ENCODE measurements around the gene ANKS3.

Gene ANKS3

DNA sequence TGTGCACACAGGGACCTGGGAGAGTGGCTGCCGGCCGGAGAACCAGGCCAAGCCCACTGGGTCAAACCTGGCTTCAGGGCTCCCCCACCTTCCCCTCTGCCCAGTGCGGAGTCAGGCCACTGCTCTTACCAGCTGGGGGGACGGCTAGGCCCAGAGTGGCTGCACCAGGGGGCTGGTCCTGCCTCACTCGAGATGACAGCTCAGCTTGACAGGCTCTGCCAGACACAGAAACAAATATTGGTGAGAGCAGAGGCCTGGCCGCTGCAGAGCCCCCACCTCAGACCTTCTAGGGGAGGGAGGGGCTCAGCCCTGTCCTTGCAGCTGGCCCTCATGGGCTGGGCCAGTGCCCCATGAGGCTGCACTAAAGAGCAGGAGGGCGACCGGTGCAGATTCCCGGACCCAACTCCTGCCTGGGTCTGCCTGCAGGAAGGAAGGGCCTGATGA lies 36.2 kb downstream of the ANKS3 start:
- TF ChIP-seq, protein P1, sequence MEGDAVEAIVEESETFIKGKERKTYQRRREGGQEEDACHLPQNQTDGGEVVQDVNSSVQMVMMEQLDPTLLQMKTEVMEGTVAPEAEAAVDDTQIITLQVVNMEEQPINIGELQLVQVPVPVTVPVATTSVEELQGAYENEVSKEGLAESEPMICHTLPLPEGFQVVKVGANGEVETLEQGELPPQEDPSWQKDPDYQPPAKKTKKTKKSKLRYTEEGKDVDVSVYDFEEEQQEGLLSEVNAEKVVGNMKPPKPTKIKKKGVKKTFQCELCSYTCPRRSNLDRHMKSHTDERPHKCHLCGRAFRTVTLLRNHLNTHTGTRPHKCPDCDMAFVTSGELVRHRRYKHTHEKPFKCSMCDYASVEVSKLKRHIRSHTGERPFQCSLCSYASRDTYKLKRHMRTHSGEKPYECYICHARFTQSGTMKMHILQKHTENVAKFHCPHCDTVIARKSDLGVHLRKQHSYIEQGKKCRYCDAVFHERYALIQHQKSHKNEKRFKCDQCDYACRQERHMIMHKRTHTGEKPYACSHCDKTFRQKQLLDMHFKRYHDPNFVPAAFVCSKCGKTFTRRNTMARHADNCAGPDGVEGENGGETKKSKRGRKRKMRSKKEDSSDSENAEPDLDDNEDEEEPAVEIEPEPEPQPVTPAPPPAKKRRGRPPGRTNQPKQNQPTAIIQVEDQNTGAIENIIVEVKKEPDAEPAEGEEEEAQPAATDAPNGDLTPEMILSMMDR (IDR thresholded peaks at IDR 0.05; ENCODE audit: borderline replicate concordance, control extremely low read depth, extremely low read depth, insufficient read depth, missing control alignments) = no peak
- no peak for DNase-seq (ENCODE audit: low spot score)
- in situ Hi-C loops (cut with MboI; ENCODE audit: low sequenced_read_pairs, unreplicated experiment) = no loop called here

DNA sequence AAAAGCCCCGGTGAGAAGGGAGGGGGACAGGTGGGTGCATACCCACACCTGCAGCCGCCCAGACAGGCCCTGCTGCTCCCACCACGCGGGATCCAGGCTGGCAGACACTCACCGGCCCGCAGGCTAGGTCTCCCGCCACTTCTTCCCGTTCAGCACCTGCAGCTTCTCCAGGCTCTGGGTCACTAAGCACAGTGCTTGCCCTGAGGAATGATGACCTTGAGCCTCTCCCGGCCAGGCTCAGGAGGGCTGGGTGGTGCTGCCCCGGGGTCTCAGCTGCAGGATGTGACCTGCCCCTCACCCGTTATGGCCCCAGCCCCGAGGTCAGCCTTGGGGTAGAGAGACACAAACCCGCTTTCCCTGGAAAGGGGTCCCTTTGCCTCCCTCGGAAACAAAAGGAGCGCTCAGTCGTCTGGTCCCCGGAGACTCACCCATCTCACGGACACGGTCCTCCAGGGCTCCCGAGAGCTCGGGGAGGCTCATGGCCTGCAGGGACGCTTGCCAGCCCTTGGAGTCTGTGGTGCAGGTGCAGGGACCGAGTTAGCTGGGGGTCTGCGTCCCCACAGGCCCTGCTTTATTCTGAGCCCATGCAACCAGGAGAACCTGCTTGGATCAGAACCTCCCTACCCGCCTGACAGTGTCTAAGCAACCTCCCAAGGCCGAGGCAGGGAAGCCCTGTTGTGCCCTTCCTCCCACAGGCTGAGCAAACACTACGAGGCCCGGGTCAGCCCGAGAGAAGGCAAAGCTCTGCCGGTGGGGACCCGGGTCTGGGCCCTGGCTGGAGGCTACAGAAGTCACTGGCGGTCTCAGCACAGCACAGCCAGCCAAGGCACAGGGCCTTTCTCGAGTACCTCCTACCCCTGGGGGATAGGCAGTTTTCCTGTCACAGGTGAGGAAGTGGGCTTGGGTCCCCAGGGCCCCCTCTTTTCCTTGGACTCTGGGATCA lies 36.9 kb downstream of the ANKS3 start:
- no peak for DNase-seq (ENCODE audit: low spot score)
- in situ Hi-C loops (cut with MboI; ENCODE audit: low sequenced_read_pairs, unreplicated experiment) = no loop called here
- TF ChIP-seq, protein P1 (IDR thresholded peaks at IDR 0.05; ENCODE audit: borderline replicate concordance, control extremely low read depth, extremely low read depth, insufficient read depth, missing control alignments) = no peak

DNA sequence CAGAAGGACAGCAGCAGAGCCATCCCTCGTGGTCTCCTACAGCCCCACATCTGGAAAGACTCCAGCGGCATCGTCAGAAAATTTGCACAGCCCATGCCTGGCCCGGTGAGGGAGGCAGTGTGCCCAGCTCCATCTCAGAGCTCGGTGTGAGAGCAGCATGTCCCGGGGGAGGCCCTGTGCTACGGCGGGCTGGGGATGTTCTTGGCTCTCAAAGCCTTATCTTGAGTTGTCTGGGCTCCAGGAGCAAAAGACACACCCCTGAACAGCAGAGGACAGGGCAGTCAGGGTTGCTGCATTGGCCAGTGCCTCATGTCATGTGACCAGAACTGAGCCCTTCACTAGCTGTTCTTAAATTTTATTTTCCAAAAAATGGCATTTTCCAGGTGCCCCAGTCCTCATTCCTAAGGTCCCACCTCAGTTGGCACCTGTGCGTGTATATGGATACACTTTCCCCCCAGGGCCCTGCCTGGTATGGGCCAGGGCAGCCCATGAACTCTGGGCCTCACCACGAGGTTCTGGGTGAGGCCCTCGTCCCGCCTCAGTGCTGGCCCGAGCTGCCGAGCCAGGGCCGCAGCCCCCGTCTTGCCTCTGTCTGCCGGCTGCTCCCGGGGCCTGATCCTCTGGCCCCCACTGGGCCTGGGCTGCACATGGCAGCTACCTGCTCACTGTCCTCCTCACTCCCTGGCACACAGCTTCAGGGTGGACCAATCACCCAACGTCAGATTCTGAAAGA lies 37.7 kb downstream of the ANKS3 start:
- TF ChIP-seq, protein P1 (IDR thresholded peaks at IDR 0.05; ENCODE audit: borderline replicate concordance, control extremely low read depth, extremely low read depth, insufficient read depth, missing control alignments) = no peak
- no peak for DNase-seq (ENCODE audit: low spot score)

DNA sequence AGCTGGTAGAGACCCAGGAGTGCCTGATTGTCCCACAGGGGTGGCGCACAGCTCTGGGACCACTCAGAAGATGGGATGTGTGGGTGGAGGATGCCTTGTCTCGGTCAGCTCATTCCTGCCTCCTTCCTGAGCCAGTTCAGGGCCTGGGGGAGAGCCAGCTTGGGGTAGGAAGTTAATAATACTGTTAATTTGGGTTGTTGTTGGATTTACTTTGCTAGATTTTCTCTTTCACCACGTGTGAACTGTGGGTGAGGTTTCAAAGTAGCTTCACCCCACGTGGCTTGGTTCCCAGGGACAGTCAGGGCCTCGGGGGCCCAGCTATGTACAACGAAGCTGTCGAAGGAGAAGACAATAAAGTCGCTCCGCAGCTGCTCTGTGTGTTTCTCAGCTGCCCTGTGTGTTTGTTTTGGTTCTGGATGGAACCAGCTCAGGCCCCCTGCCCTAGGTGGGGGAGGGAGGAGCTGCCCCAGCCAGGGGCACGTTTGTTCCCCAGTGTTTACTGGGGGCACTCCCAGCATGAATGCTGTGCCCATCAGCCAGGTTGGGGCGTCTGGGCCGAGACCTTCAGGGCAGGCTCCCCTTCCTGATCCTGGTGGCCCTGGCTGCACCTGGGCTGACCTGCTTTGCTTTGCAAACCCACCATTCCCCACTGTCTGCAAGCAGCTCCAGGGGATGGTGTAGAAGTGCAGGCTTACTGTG lies 38.4 kb downstream of the ANKS3 start:
- TF ChIP-seq, protein P1 (IDR thresholded peaks at IDR 0.05; ENCODE audit: borderline replicate concordance, control extremely low read depth, extremely low read depth, insufficient read depth, missing control alignments) = no peak
- DNase-seq (ENCODE audit: low spot score) = no peak
- in situ Hi-C loops (cut with MboI; ENCODE audit: low sequenced_read_pairs, unreplicated experiment) = no loop called here

More for the DNA sequence above, 37.7 kb downstream of the ANKS3 start:
- in situ Hi-C loops (cut with MboI; ENCODE audit: low sequenced_read_pairs, unreplicated experiment) = no loop called here

DNA sequence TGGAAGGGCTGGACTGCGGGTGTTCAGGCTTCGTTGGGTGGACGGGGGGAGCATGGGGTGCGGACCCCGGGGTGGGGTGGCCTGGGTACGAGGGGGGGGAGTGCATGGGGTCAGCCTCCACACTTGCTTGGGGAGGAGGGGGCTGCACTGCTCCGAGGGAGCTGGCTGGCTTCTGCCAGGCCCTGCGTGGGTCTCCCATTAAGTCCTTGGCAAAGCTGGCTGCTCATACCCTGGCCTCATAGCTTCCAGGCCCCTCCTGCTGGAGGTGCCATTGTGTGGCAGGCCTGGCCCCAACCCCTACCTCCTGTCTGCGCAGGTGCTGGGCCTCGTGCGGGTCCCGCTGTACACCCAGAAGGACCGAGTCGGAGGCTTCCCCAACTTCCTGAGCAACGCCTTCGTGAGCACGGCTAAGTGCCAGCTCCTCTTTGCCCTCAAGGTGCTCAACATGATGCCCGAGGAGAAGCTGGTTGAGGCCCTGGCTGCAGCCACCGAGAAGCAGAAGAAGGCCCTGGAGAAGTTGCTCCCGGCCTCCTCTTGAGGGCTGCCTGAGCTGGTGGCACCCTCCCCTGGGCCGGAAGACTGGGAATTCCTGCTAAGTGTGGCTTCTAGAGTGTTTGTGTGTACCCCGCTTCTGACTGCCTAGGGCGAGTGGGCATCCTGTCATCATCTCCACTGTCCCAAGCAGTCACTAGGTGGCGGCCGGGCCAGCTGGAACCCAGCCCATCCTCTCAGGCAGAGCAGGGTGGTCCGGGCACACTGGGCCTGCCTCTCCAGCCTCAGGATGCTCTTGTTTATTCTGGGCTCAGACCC lies 39.2 kb downstream of the ANKS3 start:
- in situ Hi-C loops (cut with MboI; ENCODE audit: low sequenced_read_pairs, unreplicated experiment) = no loop called here
- DNase-seq (ENCODE audit: low spot score) = no peak
- TF ChIP-seq, protein P1 (IDR thresholded peaks at IDR 0.05; ENCODE audit: borderline replicate concordance, control extremely low read depth, extremely low read depth, insufficient read depth, missing control alignments) = no peak

Data from GM13976 (cell line).